ENCODE results near the gene FEM1C. TPM values are rescaled to one million over a fixed set of nuclear protein-coding genes. Genes with fewer than 3 reads are reported as not detected.

FEM1C gene
- total RNA-seq, 3 donors from 2014 or later = 9.6 to 10.9 (median 10.0) TPM

DNA sequence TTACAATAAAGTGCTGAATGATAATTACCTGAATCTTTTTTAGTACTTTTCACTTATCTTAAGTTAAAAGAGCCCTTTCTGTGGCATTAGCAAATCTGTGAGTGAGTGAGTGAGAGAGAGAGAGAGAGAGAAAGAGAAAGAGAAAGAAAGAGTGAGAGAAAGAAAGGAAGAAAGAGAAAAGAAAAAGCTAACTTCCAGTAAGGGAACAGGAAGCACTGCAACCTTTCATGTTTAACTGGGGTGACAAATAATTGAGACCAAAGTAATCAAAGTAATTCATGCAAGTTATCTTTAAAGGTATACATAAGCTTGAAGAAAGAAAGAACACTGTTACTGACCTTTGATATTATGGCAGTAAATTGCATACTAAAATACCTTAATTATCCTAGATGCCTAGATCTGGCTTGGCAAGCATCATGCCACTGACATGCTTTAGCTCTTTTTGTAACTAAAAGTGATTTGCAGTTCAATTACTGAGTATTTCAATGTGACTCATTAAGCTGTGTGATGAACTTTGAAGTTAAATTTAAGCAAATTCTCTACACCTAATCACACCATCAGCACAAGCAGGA is 21.7 kb downstream of the FEM1C start:
- no peak for ATAC-seq
- peaks cover 33% of the 10 kb centered on the region for H3K4me1 Mint-ChIP-seq (ENCODE audit: low read depth)
- DNase-seq = no peak
- H3K36me3 Mint-ChIP-seq (ENCODE audit: insufficient read depth) = peaks cover 27% of the 10 kb centered on the region
- H3K9me3 Mint-ChIP-seq = no peaks in the 10 kb centered on the region
- no peak overlapping the region for H3K4me3 Mint-ChIP-seq
- no peaks in the 10 kb centered on the region for H3K27me3 Mint-ChIP-seq (ENCODE audit: low read depth)

DNA sequence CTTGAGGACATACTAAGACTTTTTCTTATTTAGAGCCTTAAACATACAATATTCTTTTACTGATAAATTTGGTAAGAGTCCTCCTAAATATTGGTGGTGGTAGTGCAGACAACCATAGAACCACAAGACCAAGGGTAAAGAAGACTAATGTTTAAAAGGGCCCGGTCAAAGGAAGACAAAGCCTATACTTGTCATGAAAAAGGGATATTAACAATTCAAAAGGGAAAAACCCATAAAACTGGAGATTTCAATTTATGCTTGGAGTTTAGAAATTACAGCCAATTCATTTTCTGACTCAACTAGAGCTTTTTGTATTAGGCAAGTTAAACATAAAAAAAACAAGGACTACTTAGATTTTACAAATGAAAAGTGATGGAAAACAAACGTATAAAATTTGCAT is 24.4 kb downstream of the FEM1C start:
- Mint-ChIP-seq H3K4me1 (ENCODE audit: low read depth) (peaks cover 25% of the 10 kb centered on the region), H3K4me3 (no peak overlapping the region), H3K27me3 (ENCODE audit: low read depth) (no peaks in the 10 kb centered on the region), H3K9me3 (peaks cover 4% of the 10 kb centered on the region), H3K36me3 (ENCODE audit: insufficient read depth) (peaks cover 25% of the 10 kb centered on the region)
- no peak for ATAC-seq
- no peak for DNase-seq

DNA sequence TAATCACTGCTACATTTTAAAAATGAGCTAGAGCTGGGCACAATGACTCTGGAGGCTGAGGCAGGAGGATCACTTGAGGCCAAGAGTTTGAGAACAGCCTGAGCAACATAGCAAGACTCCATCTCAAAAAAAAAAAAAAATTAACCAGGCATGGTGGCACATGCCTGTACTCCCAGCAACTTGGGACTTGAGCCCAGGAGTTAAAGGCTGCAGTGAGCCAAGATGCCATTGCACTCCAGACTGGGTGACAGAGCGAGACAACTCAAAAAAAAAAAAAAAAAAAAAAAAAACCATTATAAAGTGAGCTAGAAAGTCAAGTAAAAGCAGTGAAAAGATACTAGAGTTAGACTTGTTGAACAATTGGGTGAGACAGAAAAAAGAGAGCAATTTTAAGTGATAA is 28.2 kb downstream of the FEM1C start:
- Mint-ChIP-seq H3K4me1 (ENCODE audit: low read depth) (peaks cover 4% of the 10 kb centered on the region), H3K4me3 (no peak overlapping the region), H3K9me3 (peaks cover 12% of the 10 kb centered on the region), H3K27me3 (ENCODE audit: low read depth) (no peaks in the 10 kb centered on the region), H3K36me3 (ENCODE audit: insufficient read depth) (peaks cover 8% of the 10 kb centered on the region)
- ATAC-seq (no peak), DNase-seq (no peak)

DNA sequence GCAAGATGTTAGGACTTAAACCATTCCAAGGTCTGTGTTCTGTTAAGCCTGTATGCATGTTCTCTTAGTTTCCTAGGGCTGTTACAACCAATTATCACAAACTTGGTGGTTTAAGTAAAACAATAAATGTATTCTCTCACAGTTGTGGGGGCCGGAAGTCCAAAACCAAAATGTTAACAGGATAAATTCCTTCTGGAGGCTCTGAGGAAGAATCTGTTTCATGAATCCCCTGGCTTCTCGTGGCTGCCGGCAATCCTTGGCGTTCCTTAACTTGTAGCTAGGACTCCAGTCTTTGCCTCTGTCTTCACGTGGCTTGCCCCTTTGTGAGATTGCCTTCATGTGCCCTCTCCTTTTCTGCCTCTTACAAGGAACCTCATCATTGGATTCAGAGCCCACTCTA is 30.4 kb downstream of the FEM1C start:
- ATAC-seq (no peak), DNase-seq (no peak)
- Mint-ChIP-seq H3K9me3 (peaks cover 12% of the 10 kb centered on the region), H3K4me3 (no peak overlapping the region), H3K27me3 (ENCODE audit: low read depth) (no peaks in the 10 kb centered on the region), H3K4me1 (ENCODE audit: low read depth) (no peaks in the 10 kb centered on the region), H3K36me3 (ENCODE audit: insufficient read depth) (peaks cover 8% of the 10 kb centered on the region)

DNA sequence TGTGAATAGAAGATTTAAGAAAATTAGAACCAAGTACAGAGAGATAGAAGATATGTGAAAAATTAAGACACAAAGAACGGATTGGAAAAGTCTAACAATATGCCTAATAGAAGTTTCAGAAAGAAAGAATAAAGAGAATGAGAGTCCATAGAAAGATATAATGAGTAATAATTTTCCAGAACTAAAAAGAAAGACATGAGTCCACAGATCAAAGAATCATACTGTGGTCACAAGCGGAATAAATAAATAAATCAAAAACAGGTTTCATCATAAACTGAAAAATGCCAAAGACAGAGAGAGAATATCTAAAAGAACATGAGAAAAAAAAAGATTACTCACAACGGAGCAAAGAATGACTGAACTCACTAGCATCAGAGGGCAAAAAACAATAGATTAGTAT is 32.9 kb downstream of the FEM1C start:
- Mint-ChIP-seq H3K27me3 (ENCODE audit: low read depth) (peaks cover 1% of the 10 kb centered on the region), H3K4me3 (no peak overlapping the region), H3K4me1 (ENCODE audit: low read depth) (no peaks in the 10 kb centered on the region), H3K36me3 (ENCODE audit: insufficient read depth) (peaks cover 2% of the 10 kb centered on the region), H3K9me3 (peaks cover 8% of the 10 kb centered on the region)
- DNase-seq (no peak), ATAC-seq (no peak)

DNA sequence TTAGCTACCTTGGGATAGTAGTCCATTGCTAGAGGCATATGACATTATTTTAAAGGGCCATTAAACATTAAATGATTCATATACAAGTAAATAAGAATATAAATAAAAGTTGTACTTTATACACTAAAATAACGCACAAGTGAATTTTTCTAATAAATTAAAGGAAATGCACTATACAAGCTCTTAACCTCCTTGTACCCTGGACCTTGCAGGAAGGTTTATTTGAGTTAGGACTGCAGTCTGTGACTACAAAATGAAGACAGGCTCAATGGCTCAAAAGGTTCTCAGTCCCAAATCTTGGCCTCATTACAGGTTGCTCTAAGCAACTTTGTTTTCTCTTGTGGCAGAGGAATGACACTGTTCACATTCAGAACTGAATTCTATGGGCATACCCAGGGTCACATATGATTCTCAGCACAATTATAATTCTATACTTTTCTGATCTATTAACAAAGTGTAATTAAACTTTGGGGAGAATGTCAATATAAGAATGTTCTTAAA is 34.4 kb downstream of the FEM1C start:
- ATAC-seq (no peak), DNase-seq (no peak)
- Mint-ChIP-seq H3K4me1 (ENCODE audit: low read depth) (no peaks in the 10 kb centered on the region), H3K4me3 (no peak overlapping the region), H3K36me3 (ENCODE audit: insufficient read depth) (peaks cover 2% of the 10 kb centered on the region), H3K27me3 (ENCODE audit: low read depth) (peaks cover 4% of the 10 kb centered on the region), H3K9me3 (peaks cover 8% of the 10 kb centered on the region)

DNA sequence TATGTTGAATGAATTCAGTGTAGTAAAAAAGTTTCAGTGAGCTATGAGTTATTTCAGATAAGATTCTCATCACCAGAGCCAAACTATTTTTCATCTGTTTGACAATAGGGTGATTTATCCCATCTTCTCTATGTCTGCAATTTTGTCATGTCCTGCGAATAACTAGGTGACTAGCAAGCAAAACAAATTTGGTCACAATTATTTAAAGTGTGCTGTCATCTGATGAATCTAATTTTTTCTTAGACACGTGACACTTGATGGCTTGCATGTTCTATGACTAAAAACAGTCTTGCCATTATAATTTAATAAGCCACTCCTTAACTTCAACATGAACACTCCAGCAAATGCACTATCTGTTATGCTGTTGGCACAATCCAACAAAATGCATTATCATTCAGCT is 35.0 kb downstream of the FEM1C start:
- peaks cover 8% of the 10 kb centered on the region for H3K9me3 Mint-ChIP-seq
- no peak for ATAC-seq

DNA sequence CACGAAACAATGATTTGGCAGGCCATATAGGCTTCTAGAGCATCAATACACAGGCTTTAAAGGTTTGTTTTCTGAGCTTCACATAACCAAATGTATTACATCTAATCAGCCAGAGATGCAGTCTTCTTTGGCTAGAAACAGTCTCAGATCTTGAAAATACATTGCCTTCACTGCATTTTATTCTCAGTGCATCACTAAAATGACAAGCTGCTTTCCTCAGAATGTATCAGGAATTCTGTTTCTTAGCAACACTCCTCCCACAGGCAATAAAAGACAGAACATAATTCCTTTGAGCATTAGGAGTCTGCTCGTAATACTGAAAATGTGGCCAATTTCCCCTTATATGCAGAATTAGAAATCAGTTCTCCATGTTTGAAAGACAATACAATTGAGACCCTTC is 36.9 kb downstream of the FEM1C start:
- peaks cover 8% of the 10 kb centered on the region for H3K9me3 Mint-ChIP-seq
- no peak for ATAC-seq
- H3K4me1 Mint-ChIP-seq (ENCODE audit: low read depth) = no peaks in the 10 kb centered on the region
- H3K4me3 Mint-ChIP-seq = no peak overlapping the region
- H3K36me3 Mint-ChIP-seq (ENCODE audit: insufficient read depth) = peaks cover 2% of the 10 kb centered on the region
- H3K27me3 Mint-ChIP-seq (ENCODE audit: low read depth) = peaks cover 8% of the 10 kb centered on the region
- no peak for DNase-seq

More for the DNA sequence above, 35.0 kb downstream of the FEM1C start:
- Mint-ChIP-seq H3K27me3 (ENCODE audit: low read depth) (peaks cover 4% of the 10 kb centered on the region), H3K36me3 (ENCODE audit: insufficient read depth) (peaks cover 2% of the 10 kb centered on the region), H3K4me3 (no peak overlapping the region), H3K4me1 (ENCODE audit: low read depth) (no peaks in the 10 kb centered on the region)
- no peak for DNase-seq

DNA sequence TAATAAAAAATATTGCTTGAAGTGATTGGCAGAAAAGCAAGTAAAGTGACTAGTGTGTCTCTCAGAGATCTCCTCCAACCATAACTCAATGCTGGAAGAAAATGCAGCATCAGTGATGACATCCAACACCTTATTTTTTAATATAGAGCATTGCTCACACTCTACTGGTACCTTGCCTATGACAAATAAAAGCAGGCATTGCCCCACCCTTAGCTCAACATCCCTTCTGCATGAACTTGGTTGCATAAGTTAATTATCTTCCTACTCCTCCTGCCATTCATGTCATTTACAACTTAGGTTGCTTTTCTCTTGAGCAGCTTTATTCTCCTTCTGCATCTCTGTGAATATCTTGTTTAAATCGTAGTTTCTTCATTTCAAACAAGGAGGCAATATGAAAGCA is 41.2 kb downstream of the FEM1C start:
- Mint-ChIP-seq H3K4me3 (no peak overlapping the region), H3K4me1 (ENCODE audit: low read depth) (no peaks in the 10 kb centered on the region), H3K27me3 (ENCODE audit: low read depth) (peaks cover 8% of the 10 kb centered on the region), H3K9me3 (no peaks in the 10 kb centered on the region), H3K36me3 (ENCODE audit: insufficient read depth) (no peaks in the 10 kb centered on the region)
- ATAC-seq = no peak
- no peak for DNase-seq

DNA sequence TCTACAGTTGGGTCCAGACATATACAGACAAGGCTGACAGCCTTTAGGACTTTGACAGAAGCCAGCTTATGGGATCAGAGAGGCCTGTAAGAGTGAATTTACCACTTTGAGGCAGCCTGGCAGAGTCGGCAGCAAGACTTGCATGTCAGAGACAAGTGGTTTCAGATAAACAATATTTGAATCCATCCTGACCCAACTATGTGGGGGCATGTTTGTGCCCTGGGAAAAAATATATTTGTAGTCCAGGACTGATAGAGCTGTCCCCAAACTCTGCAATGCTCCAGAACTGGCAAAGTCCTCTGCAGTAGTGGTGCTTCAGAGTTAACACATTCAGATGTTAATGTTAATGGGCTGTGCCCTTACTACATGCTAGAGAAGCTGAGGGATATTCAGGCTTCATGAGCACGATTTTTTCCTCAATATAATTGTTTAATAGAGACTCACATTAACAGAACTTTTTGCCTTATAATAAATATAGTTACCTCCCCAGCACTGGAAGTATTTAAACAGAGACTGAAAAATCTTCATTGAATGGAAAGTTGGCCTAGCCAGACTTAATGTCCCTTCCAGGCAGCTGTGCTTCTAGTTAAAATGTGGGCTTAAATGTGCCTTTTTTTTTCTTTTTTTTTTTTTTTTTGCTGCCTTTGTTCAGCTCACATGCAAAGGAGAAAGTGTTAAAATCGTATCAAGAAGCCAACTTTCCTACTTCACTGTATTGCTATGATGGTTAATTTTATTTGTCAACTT is 42.9 kb downstream of the FEM1C start:
- no peak overlapping the region for H3K4me3 Mint-ChIP-seq
- no peaks in the 10 kb centered on the region for H3K4me1 Mint-ChIP-seq (ENCODE audit: low read depth)
- DNase-seq (no peak), ATAC-seq (no peak)
- H3K27me3 Mint-ChIP-seq (ENCODE audit: low read depth) = peaks cover 15% of the 10 kb centered on the region
- no peaks in the 10 kb centered on the region for H3K36me3 Mint-ChIP-seq (ENCODE audit: insufficient read depth)
- no peaks in the 10 kb centered on the region for H3K9me3 Mint-ChIP-seq

DNA sequence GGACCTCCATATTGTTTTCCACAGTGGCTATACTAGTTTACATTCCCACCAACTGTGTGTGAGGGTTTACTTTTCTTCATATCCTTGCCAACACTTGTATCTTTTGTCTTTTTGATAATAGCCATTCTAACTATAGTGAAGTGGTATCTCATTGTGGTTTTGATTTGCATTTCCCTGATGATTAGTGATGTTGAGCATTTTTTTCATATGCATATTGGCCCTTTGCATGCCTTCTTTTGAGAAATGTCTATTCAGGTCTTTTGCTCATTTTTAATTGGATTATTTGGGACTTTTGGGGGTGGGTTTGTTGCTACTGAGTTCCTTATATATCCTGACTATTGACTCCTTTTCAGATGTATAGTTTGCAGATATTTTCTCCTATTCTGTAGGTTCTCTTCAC is 44.4 kb downstream of the FEM1C start:
- Mint-ChIP-seq H3K27me3 (ENCODE audit: low read depth) (peaks cover 18% of the 10 kb centered on the region), H3K4me1 (ENCODE audit: low read depth) (no peaks in the 10 kb centered on the region), H3K36me3 (ENCODE audit: insufficient read depth) (no peaks in the 10 kb centered on the region), H3K4me3 (no peak overlapping the region), H3K9me3 (no peaks in the 10 kb centered on the region)
- DNase-seq (no peak), ATAC-seq (no peak)

DNA sequence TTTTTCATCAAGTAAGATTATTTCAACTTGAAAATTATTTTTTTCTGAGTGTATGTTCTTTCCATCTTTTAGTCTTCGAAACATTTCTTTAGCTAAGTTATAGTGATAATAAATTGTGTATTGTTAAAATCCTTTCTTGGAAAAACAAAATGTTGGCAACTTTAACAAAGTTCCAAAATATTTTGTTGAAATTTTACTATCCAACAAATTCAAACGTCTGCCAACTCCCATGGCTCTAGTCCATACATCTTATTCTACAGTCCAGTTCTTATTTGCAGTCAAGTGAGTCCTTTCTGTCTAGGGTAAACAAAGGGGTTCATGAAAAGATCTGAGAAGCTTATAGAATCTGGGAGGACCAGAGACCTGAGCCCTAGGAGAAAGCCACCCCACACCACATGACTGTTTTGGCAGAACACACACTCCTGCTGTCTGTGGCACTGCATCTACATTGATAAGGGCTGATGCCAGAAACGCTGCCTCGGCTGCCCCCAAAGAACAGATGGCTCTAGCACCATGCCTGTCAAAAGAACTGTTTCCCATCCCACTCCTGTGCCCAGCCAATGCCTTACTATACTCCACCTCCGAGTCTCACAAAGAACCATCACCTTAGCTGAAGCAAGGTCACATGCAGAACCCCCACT is 47.5 kb downstream of the FEM1C start:
- ATAC-seq (no peak), DNase-seq (no peak)
- no peaks in the 10 kb centered on the region for H3K36me3 Mint-ChIP-seq (ENCODE audit: insufficient read depth)
- no peaks in the 10 kb centered on the region for H3K4me1 Mint-ChIP-seq (ENCODE audit: low read depth)
- H3K27me3 Mint-ChIP-seq (ENCODE audit: low read depth) = peaks cover 33% of the 10 kb centered on the region
- H3K4me3 Mint-ChIP-seq = no peak overlapping the region
- no peaks in the 10 kb centered on the region for H3K9me3 Mint-ChIP-seq

DNA sequence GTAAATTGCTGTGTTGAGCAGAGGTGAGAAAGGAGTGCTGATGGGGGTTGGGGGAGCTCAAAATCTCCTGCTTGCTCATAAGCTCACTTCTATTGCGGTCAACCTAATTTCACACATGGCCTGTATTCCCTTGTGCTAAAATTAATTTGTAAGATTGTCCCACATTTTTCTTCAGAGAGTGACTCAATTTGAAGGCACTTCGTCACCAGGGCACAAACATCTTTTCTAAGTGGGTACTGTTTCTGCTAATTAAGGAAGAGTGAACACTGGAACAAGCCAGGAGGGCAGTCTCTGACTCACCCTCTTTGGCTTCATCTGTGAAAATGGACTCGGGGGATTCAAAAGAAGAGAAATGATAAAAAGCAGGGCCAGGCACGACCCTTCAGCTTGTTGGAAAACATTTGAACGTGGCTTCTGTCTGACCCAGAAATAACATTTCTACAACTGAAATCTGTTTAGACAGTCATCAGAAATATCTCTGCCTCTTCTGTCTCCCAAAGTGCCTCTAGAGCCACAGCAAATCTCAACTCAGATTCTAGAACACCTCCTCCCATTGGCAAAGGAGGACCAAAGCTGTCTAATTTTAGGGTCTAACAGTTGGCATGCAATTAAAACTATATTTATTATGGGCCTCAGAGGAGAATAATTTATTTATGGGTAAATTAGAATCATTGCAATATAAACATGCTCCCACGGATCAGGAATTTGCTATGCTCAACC is 49.8 kb downstream of the FEM1C start:
- Mint-ChIP-seq H3K36me3 (ENCODE audit: insufficient read depth) (no peaks in the 10 kb centered on the region), H3K4me3 (no peak overlapping the region), H3K4me1 (ENCODE audit: low read depth) (no peaks in the 10 kb centered on the region), H3K27me3 (ENCODE audit: low read depth) (peaks cover 33% of the 10 kb centered on the region), H3K9me3 (no peaks in the 10 kb centered on the region)
- ATAC-seq (no peak), DNase-seq (no peak)

DNA sequence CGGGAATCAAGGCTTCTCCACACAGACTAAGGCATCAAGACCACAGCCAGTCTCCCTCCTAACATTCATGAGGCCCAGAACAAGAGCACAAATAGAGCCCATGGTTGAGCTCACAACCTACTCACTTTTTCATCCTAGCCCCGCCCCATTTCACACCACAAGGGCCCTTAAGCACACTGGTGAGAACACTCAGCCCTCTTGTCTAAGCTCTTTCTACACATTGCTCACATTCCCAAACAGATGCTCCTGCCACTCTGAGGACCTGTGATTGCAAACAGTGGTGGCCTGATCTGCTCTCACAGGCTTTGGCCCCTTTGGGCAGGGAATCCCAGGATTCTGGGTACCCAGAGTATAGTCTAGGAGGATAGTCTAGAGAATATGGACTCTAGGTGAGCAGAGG is 54.0 kb downstream of the FEM1C start:
- peaks cover 19% of the 10 kb centered on the region for H3K27me3 Mint-ChIP-seq (ENCODE audit: low read depth)
- no peaks in the 10 kb centered on the region for H3K36me3 Mint-ChIP-seq (ENCODE audit: insufficient read depth)
- peaks cover 4% of the 10 kb centered on the region for H3K4me1 Mint-ChIP-seq (ENCODE audit: low read depth)
- H3K4me3 Mint-ChIP-seq = no peak overlapping the region
- DNase-seq = no peak
- ATAC-seq = no peak
- H3K9me3 Mint-ChIP-seq = no peaks in the 10 kb centered on the region

All from activated T-cell treated with anti-CD3 and anti-CD28 coated beads, Interleukin-2, amount 50 U/mL, for 4 hours (primary cell).